Activated CD8-positive, alpha-beta memory T cell treated with anti-CD3 and anti-CD28 coated beads, Interleukin-2, amount 10 ng/mL, durations not matched to agents 7 days and 5 days (primary cell): ENCODE measurements around the gene C11orf98. TPM values are rescaled to one million over a fixed set of nuclear protein-coding genes. Genes with fewer than 3 reads are reported as not detected.
A peak's percentile ranks its signal among the peaks of the same experiment; 100 is the strongest.

Source experiments
- ATAC-seq: fragments of 150-1000 bp; cut with Tn5 transposase; one replicate; pipeline ENCODE4 v1.10.0; 2021; ENCODE audit warnings: moderate library complexity
- CTCF ChIA-PET: fragments of 350-600 bp; sonication (Branson Sonifier 250); formaldehyde crosslinking; loops from one replicate; lab custom pipeline; 2021; ENCODE audit warnings: antibody characterized with exemption; lab: Charles Lee
- DNase-seq: peaks from one replicate; pipeline ENCODE4 v3.0.0-alpha.2; 2020
- H3K27ac Mint-ChIP-seq: one replicate; pipeline ENCODE4 v1.8.0; 2021; ENCODE audit warnings: mild to moderate bottlenecking, mixed read lengths
- H3K27me3 Mint-ChIP-seq: one replicate; pipeline ENCODE4 v1.8.0; 2021; ENCODE audit warnings: mixed read lengths
- H3K36me3 Mint-ChIP-seq: one replicate; pipeline ENCODE4 v1.8.0; 2021; ENCODE audit warnings: mild to moderate bottlenecking, mixed read lengths
- H3K4me1 Mint-ChIP-seq: one replicate; pipeline ENCODE4 v1.8.0; 2021; ENCODE audit warnings: mixed read lengths
- H3K4me3 Mint-ChIP-seq: one replicate; pipeline ENCODE4 v1.8.0; 2021; ENCODE audit warnings: mild to moderate bottlenecking, moderate library complexity, mixed read lengths
- H3K9me3 Mint-ChIP-seq: one replicate; pipeline ENCODE4 v1.8.0; 2022; ENCODE audit warnings: low read depth, mixed read lengths
- total RNA-seq, 2 experiments: library from RNA; stranded (reverse); gene quantifications; one replicate each; pipeline ENCODE4 v1.2.3, GENCODE V29; 2021

Gene C11orf98
- total RNA-seq = 100 to 1,000 TPM; 130 to 131 TPM

DNA sequence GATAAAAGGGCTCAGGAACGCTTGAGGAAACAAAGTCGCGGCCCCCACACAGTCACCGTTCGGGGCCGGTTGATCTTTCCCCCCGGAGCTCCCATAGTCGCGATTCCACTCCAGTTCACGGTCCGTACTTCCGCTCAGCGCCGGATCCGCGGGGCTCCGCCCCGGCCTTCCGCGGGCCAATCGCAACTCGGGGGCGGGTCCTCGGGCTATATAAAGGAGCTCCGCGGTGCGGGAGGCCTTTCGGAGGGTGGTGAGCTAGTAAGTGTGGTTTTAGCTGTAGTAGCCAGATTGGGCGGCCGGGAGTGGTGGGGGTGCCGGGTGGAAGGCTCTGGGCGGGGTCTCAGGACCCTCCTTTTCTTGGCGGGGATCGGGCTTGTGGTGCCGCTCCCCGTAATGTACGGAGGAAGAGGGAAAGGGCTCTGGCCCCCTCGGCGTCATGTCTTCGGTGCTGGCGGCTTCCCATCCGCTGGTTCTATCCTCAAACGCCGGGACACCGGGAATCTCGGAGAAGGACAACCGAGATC lies at the start of gene C11orf98, which contains the start of gene CSKMT:
Gene C11orf98, minus strand, starts transcription at position 136 of the 524 bp plus-strand sequence. Its CDS starts 41 bp downstream, at position 95.
Gene CSKMT, plus strand, starts transcription at position 238 of the 524 bp plus-strand sequence. CDS start 568 bp downstream, outside the sequence.
- peaks cover 40% of the 10 kb centered on the region for H3K4me1 Mint-ChIP-seq
- H3K4me3 Mint-ChIP-seq = peak within 1 kb of the TSS; percentile 97
- no peaks in the 10 kb centered on the region for H3K9me3 Mint-ChIP-seq
- ATAC-seq = peak; percentile 91
- CTCF ChIA-PET = interaction anchor here (0.6 to 3.2 kb wide), 25 partner anchors 9 to 216 kb away, joined by 3 to 21 read pairs (median 5); partner anchors contain the start of genes B3GAT3, GANAB, HNRNPUL2 and INTS5
- peak within 1 kb of the TSS; percentile 95 for H3K27ac Mint-ChIP-seq
- H3K27me3 Mint-ChIP-seq = no peaks in the 10 kb centered on the region
- peaks cover 42% of the 10 kb centered on the region for H3K36me3 Mint-ChIP-seq
- DNase-seq = peak; percentile 97

DNA sequence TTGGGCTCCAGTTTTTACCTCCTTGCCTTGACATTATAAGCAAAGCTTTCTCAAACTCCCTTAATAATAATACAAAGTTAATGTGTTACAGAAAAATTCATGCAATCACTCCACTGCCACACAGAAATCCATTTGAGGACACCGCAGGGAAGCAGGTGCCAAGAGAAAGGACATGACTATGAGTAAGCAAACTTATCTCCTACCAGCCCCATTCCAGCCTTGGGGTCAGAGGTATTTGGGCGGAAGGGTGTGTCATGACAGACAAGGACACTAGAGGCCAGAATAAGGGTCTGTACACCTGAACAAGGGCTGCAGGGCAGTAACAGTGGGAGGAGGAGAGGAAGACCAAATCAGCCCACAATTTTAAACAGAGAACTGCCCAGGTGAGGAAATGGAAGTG lies 48.3 kb upstream of the C11orf98 start:
- no peak for ATAC-seq
- H3K4me1 Mint-ChIP-seq = peaks cover 78% of the 10 kb centered on the region
- no peak for DNase-seq
- peak overlapping the region; percentile 53 for H3K4me3 Mint-ChIP-seq
- CTCF ChIA-PET = interaction anchor here (1.5 kb wide), 1 partner anchor 56 kb away, joined by 3 read pairs; no protein-coding TSS in a partner anchor
- peaks cover 64% of the 10 kb centered on the region for H3K36me3 Mint-ChIP-seq
- no peaks in the 10 kb centered on the region for H3K9me3 Mint-ChIP-seq
- no peaks in the 10 kb centered on the region for H3K27me3 Mint-ChIP-seq
- H3K27ac Mint-ChIP-seq = peak overlapping the region; percentile 92

DNA sequence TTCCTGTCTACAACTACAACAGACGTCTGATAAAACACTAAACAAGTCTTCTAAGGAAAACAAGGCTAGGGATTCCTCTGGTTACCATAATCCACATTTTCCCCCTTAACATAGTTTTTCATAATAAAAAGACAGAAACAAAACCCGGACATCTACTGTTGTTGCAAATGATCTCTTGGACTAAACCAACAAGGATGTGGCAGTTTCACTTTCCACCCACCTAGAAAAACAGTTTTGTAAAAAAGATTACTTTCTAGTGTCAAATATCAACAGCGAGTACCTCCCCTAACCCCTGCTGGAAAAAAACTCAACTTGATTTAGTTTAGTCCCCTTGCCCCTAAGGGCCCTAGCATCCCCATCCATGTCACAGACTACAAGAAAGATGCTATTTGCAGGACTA lies 47.9 kb upstream of the C11orf98 start:
- peak overlapping the region; percentile 53 for H3K4me3 Mint-ChIP-seq
- H3K9me3 Mint-ChIP-seq = no peaks in the 10 kb centered on the region
- H3K27ac Mint-ChIP-seq = peak overlapping the region; percentile 92
- H3K27me3 Mint-ChIP-seq = no peaks in the 10 kb centered on the region
- DNase-seq (no peak), ATAC-seq (no peak)
- CTCF ChIA-PET = interaction anchor here (1.0 to 1.5 kb wide), 2 partner anchors 57 to 101 kb away, joined by 3 read pairs; no protein-coding TSS in a partner anchor
- peaks cover 79% of the 10 kb centered on the region for H3K4me1 Mint-ChIP-seq
- H3K36me3 Mint-ChIP-seq = peaks cover 60% of the 10 kb centered on the region

DNA sequence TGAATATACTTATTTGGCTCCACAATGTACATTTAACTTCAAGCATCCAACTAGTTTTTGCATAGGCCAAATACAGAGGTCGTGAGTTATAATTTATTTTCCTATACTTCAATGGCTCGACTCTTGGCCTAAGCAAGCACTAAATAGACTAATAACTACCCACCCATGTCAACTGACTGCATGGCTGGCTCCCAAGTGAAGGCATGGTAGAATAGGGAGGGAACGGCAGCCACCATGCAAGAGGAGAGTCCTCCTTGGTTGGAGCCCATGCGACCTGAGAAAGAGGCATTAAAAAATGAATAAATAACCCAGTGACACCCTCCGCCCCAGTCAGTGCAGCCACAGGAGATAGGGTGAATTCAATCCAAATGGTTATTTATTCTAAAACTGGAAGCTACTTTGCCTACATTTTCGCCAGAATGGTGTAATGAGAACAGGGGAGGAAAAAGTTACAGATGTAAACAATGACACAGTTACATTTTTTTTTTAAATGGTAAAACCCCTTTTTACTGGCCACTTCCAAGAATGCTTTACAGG lies 47.3 kb upstream of the C11orf98 start:
- DNase-seq = no peak
- Mint-ChIP-seq H3K36me3 (peaks cover 56% of the 10 kb centered on the region), H3K27me3 (no peaks in the 10 kb centered on the region), H3K27ac (peak overlapping the region; percentile 92), H3K4me3 (peak overlapping the region; percentile 53), H3K9me3 (no peaks in the 10 kb centered on the region), H3K4me1 (peaks cover 76% of the 10 kb centered on the region)
- CTCF ChIA-PET = interaction anchor here (1.0 to 1.5 kb wide), 4 partner anchors 10 to 169 kb away, joined by 3 read pairs; no protein-coding TSS in a partner anchor
- no peak for ATAC-seq

DNA sequence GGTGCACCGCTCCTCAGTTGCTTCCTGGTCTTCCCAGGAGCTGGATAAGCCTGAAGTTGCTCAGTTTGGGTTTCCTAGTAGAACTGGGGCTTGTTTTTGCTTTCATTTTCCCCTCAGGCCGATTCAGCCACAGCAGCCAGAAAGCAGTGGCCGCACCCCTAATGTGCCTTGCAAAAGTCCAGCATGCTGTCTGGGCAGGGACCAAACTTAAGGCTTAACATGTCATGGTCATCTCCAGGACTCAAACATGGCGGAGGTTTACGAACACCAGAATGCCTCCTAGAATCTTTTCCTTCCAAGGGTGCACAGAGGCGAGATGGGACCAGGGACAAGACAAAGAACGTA lies 45.0 kb upstream of the C11orf98 start:
- peak; percentile 5 for ATAC-seq
- Mint-ChIP-seq H3K4me3 (peak overlapping the region; percentile 94), H3K9me3 (no peaks in the 10 kb centered on the region), H3K27ac (peak overlapping the region; percentile 99), H3K4me1 (peaks cover 77% of the 10 kb centered on the region), H3K36me3 (peaks cover 34% of the 10 kb centered on the region), H3K27me3 (no peaks in the 10 kb centered on the region)
- CTCF ChIA-PET = interaction anchor here (0.7 to 3.0 kb wide), 8 partner anchors 9 to 285 kb away, joined by 3 to 10 read pairs (median 4); partner anchors contain the start of genes HNRNPUL2, POLR2G and TUT1
- peak; percentile 60 for DNase-seq

DNA sequence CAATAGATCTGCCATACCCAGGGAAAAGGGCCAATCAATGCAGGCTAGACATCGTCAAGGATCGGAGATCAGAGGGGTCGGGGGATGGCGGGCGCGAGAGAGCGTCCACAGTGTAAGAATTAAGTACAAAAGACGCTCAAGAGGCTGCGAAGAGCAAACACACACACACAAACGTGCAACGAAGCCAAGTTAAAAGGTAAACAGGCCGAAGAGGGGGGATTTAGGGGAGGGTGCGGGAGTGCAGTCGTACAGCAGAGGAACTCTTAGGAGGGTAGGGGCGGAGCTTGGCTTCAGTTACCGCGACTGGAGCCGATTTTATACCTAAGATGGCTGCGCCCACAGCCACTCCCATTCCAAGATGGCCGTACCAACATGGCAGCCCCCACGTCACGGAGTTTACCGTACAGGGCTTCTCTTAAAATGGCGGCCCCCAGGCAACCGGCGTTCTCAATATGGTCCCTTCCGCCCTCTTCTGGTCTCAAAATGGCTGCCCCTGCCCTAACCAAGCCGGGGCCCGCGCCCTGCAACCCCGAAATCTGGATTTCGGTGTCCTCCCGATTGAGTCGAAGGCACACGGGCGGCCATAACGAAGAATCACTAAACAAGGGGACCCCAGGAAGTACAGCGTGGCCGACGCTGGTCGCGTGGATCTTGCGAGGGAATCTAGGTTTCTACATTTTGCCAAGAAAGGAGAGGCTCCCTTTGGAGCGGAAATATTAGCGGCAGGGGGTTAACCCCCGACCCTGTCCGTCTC lies 44.4 kb upstream of the C11orf98 start:
- DNase-seq (peak; percentile 99), ATAC-seq (peak; percentile 78)
- Mint-ChIP-seq H3K4me3 (peak overlapping the region; percentile 94), H3K9me3 (no peaks in the 10 kb centered on the region), H3K27me3 (no peaks in the 10 kb centered on the region), H3K4me1 (peaks cover 73% of the 10 kb centered on the region), H3K36me3 (peaks cover 30% of the 10 kb centered on the region), H3K27ac (peak overlapping the region; percentile 99)
- CTCF ChIA-PET = interaction anchor here (0.9 to 3.0 kb wide), 9 partner anchors 9 to 285 kb away, joined by 3 to 10 read pairs (median 4); partner anchors contain the start of genes HNRNPUL2, MTA2 and TUT1

DNA sequence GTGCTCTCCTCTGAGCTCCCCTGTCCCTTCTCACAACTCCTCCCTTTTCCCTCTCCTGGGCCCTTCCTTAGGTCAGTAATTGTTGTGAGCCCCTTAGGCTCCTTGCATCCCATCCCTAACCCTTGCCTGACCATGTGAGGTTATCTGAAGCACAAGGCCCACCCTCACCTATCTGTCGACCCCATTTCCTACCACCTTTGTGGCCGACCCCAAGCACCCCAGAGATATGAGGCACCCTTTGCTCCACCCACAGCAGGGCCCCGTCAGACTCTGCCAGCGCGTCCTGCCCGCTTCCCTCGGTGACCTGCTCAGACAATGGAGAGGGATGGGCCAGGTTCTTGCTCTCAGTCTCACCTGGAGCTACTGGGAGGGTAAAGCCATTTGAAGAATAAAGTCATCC lies 43.8 kb upstream of the C11orf98 start:
- peak; percentile 23 for ATAC-seq
- Mint-ChIP-seq H3K4me1 (peaks cover 66% of the 10 kb centered on the region), H3K36me3 (peaks cover 26% of the 10 kb centered on the region), H3K27ac (peak overlapping the region; percentile 99), H3K27me3 (no peaks in the 10 kb centered on the region), H3K9me3 (no peaks in the 10 kb centered on the region), H3K4me3 (peak overlapping the region; percentile 94)
- DNase-seq = peak; percentile 77
- CTCF ChIA-PET = interaction anchor here (0.9 to 3.0 kb wide), 9 partner anchors 10 to 284 kb away, joined by 3 to 10 read pairs (median 5); partner anchors contain the start of genes HNRNPUL2, MTA2, TMEM179B and TUT1

DNA sequence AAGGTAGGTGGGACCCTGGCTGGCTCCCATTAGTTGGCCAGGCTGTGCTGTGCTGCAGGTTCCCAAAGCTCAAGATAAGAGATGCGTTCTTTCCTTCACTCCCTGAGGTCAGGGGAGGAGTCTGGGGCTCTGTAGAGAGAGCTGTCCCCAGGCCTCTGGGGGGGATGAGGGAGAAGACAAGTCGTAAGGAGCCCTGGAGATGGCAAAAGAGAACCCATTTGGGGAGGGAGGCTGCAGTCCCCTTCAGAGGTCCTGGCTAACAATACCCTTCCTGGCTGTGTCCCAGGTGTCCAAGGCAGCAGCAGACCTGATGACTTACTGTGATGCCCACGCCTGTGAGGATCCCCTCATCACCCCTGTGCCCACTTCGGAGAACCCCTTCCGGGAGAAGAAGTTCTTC lies 43.4 kb upstream of the C11orf98 start:
- Mint-ChIP-seq H3K9me3 (no peaks in the 10 kb centered on the region), H3K4me1 (peaks cover 62% of the 10 kb centered on the region), H3K36me3 (peaks cover 22% of the 10 kb centered on the region), H3K4me3 (peak overlapping the region; percentile 94), H3K27me3 (no peaks in the 10 kb centered on the region), H3K27ac (peak overlapping the region; percentile 99)
- ATAC-seq (no peak), DNase-seq (peak; percentile 43)
- CTCF ChIA-PET = interaction anchor here (1.0 to 1.7 kb wide), 9 partner anchors 14 to 284 kb away, joined by 3 to 10 read pairs (median 3); partner anchors contain the start of genes EML3, MTA2, TMEM179B and TUT1

DNA sequence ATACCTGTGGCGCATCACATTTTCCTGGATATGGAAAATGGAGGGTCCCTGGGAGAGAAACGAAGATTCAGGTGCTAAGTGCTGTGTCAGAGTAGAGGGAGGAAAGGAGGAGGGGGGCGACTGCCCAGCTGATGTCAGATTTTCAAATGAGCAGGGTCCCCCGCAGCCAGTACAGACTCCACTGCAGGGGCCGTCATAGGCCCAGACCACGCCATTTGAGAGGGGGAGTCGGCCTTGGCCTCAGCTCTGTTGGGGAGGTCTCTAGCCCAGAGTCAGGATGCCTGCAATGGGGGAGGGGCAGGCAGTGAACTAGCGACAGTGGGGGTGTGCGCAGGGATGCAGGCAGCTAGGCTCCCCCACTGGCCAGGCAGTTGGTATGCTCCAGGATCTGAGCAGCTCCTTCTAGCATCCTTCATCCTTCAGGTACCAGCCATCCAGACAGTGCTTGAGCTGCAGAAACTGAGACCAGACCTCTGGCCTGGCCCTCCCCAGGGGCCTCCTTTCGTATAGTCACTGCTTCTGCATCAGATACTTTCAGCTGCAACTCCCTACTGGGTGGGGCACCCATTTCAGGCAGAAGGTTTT lies 42.4 kb upstream of the C11orf98 start, which contains the start of the genes BSCL2 and GNG3:
Gene BSCL2, minus strand, starts transcription at position 148 of the 585 bp plus-strand sequence. CDS start 229 bp downstream, outside the sequence.
Gene GNG3, plus strand, starts transcription at position 400 of the 585 bp plus-strand sequence. CDS start 620 bp downstream, outside the sequence.
- peaks cover 55% of the 10 kb centered on the region for H3K4me1 Mint-ChIP-seq
- no peak for ATAC-seq
- peak; percentile 44 for DNase-seq
- peaks cover 18% of the 10 kb centered on the region for H3K36me3 Mint-ChIP-seq
- CTCF ChIA-PET = interaction anchor here (0.9 to 1.8 kb wide), 8 partner anchors 8 to 95 kb away, joined by 3 to 10 read pairs (median 3); partner anchors contain the start of genes EML3, TMEM179B and ZBTB3
- H3K27ac Mint-ChIP-seq = peak within 1 kb of the TSS; percentile 99
- peak within 1 kb of the TSS; percentile 94 for H3K4me3 Mint-ChIP-seq
- no peaks in the 10 kb centered on the region for H3K27me3 Mint-ChIP-seq
- H3K9me3 Mint-ChIP-seq = no peaks in the 10 kb centered on the region

DNA sequence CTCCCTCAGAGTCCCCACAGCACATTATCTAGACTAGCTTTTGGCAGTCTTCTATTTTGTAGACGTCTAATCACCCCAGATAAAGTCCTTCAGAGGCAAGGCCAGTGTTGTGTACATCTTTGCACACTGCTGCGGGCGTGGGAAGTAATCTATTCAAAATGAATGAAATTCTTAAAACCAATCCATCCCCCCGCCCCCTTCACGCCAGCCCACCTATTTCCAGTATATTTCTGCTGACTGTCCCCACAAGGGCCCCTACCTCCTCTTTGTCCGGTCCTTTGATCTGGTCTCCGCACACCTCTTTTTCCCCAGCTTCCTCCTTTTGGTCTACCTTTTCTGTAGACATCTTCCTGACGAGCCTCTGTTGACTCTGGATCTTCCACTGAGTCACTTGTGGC lies 41.8 kb upstream of the C11orf98 start:
- ATAC-seq = no peak
- H3K27ac Mint-ChIP-seq = peak overlapping the region; percentile 73
- no peaks in the 10 kb centered on the region for H3K27me3 Mint-ChIP-seq
- H3K36me3 Mint-ChIP-seq = peaks cover 18% of the 10 kb centered on the region
- CTCF ChIA-PET = interaction anchor here (0.9 to 6.2 kb wide), 9 partner anchors 9 to 95 kb away, joined by 3 to 44 read pairs (median 4); partner anchors contain the start of genes LRRN4CL, TMEM179B and ZBTB3
- peak overlapping the region; percentile 88 for H3K4me3 Mint-ChIP-seq
- H3K4me1 Mint-ChIP-seq = peaks cover 54% of the 10 kb centered on the region
- no peaks in the 10 kb centered on the region for H3K9me3 Mint-ChIP-seq
- no peak for DNase-seq

DNA sequence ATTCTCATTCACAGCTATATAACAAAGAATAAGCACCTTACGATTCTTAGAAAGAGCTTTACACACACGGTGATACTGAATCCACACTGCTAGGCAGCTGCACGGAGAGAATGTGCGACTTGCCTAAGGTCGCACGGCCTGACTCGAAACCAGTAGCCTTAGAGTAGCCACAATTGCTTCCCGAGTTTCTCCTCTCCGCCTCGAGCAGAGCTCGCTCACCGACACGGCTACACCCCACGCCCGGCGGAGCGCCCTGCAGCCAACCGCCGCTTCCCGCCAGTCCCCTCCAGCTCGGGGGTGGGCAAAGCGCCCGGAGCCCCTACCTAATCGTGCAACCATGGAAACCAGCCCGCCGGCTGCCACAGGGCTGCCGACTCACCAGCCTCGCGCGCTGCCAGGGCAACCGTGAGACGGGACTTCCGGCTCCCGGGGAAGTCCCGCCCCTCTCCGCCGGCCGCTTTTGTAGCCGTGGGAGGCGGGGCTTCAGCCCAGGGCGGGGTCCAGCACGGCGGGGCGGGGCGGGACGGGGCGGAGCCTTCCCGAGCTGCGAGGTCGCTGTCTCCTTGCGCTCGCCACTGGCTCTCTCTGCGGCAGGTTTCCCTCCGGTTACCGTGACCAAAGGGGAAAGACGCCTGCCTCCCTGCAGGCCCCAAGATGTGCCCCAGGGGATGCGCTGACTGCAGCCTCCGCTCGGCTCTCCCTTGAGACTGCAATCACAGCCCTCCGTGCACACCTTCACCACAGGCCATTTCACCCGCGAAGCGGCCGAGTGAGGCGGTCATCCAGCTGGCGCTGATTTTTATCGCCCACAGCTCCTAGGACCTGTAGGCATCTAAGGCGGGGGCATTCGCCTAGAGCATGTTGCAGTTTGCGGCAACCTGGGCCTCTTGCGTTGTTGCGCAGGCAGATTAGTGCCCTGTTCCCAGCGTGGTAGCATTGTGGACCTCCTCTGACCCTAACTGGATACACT lies 41.2 kb upstream of the C11orf98 start:
- peak; percentile 96 for DNase-seq
- Mint-ChIP-seq H3K36me3 (peaks cover 20% of the 10 kb centered on the region), H3K9me3 (no peaks in the 10 kb centered on the region), H3K27me3 (no peaks in the 10 kb centered on the region), H3K27ac (peak overlapping the region; percentile 74), H3K4me1 (peaks cover 51% of the 10 kb centered on the region), H3K4me3 (peak overlapping the region; percentile 88)
- CTCF ChIA-PET = interaction anchor here (0.6 to 6.2 kb wide), 15 partner anchors 9 to 313 kb away, joined by 3 to 44 read pairs (median 4); partner anchors contain the start of genes C11orf98, CSKMT, LRRN4CL and SLC3A2
- ATAC-seq = peak; percentile 76
